SKM-1 treated with dmso at 0.1 percent for 144 hours (cell line): ENCODE data around the gene CALD1.

Experiments used
- DNase-seq: peaks from one replicate; lab custom pipeline; 2025; ENCODE audit not compliant: unreplicated experiment; lab: John Stamatoyannopoulos, UW

CALD1 gene

GRCh38 chr7:134820778-134821177 is 41.3 kb downstream of the CALD1 start:
- no peak for DNase-seq

DNA sequence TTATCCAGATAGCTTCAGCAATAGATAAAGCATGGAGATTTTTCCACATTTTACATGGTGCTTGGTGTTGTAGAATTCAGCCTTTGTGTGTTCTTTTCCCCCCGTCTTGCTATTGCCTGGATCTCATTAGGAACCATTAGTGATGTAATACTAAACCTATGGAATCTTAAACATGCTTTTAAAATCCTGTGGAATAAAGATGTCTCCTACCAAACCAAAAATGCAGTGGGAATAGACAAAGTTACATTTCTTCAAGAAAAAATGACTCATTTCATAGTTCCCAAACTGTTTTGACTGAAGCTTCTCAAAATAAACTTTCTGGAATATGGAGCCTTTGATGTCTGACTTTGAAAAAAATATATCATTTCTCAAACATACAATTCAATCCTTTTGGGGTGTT is 44.0 kb downstream of the CALD1 start:
- no peak for DNase-seq

GRCh38 chr7:134825666-134826065 is 46.2 kb downstream of the CALD1 start:
- no peak for DNase-seq

DNA sequence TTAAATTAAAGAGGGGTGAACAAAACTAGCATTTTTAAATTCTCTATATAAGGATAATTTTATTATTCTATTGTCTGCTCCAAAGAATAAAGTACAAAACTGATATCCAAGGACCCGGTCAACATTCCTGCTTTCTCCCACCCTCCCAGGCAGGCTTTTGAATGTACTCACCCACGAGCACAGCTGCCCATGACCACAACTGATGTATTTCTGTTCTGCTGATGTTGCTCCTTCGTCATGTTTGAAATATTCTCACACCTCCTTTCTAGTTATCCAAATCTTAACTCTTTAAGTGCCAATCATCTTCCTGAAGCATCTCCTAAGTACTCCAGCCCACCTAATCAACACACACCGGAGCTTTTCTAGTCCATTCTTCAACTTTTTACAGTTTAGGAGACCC is 46.7 kb downstream of the CALD1 start:
- DNase-seq, result no peak

GRCh38 chr7:134827436-134827835 is 48.0 kb downstream of the CALD1 start:
- DNase-seq, result no peak

DNA sequence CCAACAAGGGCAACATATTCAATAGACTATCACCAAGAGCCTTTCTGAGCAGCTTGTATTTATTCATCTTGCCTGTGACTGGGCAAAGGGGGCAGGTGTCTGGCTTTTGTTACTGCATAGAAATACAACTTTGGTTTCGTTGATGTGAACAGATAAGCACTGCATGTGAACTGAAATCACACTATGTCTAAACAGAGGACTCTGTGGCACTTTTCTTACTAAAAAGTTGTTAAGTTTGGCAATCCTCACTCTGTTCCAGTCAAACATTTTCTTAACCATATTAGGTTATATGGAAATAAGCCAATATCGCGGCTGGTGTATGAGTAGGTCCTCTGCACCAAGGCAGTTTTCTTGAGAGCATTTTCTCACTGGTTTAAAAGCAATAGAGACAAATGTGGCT is 48.5 kb downstream of the CALD1 start:
- no peak for DNase-seq

DNA sequence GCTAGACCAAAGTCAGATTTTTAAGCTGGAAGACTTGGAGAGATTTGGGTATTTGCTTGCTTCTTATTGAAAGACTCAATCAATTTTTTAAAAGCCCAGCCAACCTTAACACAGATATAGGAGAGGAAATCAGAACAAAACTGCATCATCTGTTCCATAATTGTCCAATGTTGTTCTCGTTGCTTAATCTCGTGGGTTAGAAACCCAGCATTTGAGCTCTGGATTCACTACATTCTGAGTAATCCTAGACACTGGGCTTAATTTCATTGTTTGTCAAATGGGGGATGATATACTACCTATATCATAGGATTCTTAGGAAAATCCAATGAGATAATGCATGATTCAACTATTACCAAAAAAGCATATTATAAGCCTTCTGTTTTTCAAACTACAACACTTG is 48.9 kb downstream of the CALD1 start:
- no peak for DNase-seq

GRCh38 chr7:134829380-134829986 is 50.0 kb downstream of the CALD1 start:
- DNase-seq, result no peak

DNA sequence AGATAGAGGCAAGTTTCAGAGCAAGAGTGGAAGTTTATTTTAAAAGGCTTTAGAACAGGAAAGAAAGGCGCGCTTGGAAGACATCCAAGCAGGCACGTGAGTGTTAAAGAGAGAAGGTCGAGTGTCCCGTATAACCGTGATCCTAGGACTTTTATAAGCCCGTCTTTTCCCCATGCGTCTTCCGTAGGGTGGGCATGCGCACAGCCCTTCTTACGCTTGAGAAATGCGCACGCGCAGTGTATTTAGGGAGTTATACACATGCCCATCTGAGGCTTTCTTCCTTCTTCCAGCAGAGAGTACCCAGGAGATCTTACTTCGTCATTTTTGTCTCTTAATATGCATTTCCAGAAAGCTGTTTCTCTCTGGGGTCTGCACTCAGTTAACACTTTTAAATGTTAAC is 52.4 kb downstream of the CALD1 start:
- DNase-seq, result no peak

DNA sequence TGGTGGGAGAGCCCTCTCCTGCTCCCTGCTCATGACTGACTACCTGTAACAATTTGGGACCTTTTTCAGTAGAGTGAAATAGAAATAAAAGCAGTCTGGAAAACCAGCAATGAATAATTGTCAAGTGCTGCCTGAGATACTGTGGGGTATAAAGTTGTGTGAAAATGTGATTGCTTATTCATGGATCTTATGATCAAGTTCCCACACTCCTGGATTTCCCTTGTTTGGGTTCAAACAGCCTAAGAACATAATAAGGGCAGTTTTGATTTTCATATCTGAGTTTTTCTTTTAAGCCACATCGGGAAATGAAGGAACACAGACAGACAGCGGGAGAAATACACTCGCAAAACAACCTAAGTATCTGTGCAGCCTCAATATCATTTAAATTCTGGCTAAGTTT is 52.9 kb downstream of the CALD1 start:
- no peak for DNase-seq

DNA sequence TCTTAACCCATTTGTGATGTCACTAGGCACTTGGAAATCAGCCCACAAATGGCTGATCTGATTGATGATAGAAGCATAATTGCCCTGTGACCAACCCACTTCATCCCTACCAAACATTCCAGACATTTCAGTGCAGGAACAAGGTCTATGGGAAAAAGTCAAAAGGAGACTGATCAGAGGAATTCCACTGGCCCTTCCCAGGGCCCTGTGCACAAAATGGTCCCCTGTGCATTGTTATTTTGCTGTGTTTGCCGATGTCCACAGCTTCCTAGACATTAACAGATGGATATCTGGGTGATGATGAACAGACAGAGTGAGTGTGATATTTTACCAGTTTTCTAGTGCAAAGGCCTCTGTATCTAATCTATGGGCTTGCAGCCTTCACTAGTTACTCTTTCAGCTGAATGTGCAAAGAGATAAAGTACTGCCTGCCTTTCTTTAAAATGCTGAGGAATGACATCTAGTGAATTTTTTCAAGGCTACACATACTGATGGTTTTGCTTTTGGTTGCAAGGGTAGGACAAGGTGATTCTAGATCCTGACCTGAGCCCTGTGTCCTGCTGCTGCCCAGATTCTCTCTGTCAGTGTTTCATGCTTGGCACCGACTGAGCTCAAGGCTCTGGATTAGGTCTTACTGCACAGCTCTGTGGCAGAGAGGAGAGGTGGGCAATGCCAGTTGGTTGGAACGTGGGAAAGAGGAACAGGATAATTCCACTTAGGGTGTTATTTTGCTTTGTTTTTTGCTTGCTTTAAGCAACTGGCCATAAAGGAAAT is 55.4 kb downstream of the CALD1 start:
- DNase-seq, result no peak

GRCh38 chr7:134835463-134835823 is 56.0 kb downstream of the CALD1 start:
- DNase-seq, result no peak

- DNase-seq, result no peak
Measured at GRCh38 chr7:134836447-134836846, 57.0 kb downstream of the CALD1 start.

- no peak for DNase-seq
Measured at GRCh38 chr7:134839298-134839697, 59.9 kb downstream of the CALD1 start.

DNA sequence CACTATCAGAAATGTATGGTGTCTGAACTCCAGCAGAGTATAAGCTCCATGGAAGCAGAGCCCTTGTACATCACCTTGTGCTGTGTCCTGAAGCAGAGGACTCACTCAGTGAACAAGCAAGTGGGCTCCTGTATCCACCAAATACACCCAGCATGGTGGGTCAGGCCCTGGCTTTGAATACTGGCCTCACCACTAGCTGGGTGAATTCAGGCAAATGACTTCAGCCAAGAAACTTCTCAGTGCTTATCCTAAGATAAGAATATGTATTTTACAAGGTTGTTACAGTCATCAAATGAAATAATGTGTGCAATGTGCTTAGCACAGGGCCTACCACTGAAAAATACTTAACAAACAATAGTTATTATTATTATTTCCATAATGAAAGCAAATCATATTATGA is 62.6 kb downstream of the CALD1 start:
- no peak for DNase-seq

DNA sequence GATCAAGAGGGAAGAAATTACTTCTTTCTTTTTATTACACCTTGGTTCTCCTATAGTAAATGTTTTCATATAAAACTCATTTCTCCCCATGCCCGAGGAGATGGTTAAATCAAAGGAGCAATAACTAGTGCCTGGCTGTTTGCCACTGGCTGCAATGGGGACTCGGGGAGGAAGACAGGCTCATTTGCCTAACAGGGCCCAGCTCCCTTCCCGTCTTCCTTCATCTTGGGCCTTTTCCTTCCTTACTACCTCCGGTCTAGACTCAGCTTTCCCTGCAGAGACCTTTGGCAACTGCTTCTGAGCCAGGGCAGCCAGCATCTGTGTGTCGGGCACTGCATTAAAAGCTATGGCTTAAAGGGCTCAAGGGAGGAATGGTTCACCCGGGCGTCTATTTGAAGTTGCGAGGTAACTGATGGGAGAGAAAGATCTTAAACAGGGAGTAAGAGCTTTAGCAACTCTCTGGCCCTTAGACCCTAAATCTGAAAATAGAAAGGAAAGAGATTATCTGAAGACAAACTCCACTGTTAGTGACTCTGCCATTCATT is 63.5 kb downstream of the CALD1 start:
- DNase-seq, result no peak

DNA sequence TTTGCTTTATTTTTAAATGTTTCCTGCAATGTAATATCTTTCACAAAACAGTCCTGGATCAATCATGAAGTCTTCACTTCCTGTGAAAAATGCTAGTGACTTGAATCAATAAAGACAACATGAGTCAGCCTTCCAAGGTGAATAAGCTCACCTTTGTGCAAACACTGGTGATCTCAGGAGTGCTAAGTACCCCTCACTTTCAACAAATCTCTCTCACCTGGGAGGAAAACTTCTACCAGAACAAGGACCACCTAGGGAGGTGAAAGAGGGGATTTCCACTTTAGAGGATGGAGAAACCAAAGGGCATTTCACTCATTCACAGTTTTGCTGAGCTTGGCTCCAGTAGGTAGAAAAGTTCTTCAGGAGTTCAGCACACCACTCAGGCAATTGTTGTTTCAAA is 64.8 kb downstream of the CALD1 start:
- no peak for DNase-seq

DNA sequence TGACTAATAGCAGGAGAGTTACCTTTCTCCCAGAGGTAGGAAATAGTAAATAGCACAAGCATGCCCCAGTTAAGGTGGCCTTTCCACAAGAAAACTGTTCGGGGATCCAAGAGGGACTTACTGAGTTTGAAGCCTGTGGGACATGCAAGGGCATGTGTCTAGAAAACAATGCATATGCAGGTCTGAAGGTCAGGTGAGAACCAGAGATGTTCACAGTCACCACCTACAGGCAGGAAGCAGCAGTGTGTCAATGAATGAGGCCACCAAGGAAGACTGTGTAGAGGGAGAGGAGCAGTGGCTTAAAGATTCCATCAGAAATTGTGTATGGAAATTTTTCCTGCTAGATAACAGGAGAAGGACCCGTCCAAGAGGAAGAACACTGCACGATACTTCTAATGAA is 66.0 kb downstream of the CALD1 start:
- DNase-seq, result no peak

DNA sequence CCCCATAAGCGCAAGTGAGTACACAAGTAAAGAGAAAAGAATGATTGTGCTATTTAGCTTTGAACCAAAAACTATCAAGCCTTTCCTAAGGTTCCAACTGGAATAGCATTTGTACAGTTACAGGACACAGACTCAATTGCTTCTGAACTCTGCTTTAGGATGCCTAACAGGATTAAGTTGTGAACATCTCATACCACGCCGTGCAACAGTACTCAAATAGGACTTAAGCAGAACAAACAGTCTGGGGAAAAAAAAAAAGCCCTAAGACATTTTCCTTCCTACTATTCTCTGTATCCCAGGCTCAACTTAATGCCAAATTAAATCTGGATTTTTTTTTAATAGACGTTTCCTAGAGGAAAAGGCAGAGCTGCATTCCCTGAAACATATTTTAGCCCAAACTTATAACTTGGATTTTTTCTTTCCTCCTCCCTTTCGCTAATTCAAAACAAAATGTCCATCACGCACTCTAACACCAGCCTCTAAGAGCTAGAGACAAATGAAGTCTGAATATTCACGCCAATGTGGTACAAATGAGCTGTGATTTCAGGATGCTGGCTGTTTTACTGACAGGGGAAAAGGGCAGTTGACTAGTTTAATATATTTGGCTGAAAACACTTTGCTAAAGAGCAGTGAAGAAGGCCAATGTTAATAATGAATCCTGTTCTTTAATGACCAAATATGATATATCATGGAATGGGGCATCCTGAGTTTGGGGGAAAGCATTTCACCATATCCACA is 68.6 kb downstream of the CALD1 start:
- DNase-seq, result no peak

GRCh38 chr7:134850066-134850465 is 70.6 kb downstream of the CALD1 start:
- no peak for DNase-seq

DNA sequence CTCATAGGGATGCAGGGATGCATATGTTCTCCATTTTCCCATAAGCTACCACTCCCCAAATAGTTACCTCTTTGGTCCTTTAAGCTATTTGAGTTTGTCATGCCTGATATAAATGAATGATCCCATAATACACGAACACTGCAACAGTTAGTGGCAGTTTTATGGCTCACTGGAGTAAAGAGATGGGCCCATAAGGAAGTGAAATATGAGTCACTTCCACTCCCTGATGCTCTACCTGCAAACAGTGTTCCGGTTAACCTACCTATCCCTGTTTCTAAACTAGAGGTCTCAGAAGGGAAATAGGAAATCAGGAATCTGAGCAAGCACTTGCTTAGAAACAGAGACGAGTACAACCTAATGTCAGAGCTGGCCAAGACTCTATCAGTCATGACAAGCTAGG is 71.7 kb downstream of the CALD1 start:
- no peak for DNase-seq

DNA sequence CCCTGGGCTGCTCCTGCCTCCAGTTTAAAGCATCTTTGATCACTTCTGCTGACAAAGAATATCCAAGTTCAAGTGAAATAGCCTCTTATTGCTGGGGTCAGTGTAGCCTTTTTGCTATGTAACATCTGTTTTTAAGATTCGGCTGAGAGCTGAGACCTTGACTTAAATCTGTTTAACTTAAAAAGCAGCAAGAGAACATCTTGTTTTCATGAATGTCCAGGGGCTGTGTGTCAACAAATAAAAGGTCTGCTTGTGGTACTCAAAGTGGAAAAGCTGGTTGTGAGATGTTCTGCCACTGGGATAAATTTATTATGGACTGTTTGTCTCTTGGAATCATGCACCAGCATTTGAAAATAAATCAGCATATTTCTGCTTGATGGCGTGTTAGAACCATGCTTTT is 73.2 kb downstream of the CALD1 start:
- DNase-seq, result no peak
